Activated naive CD8-positive, alpha-beta T cell treated with anti-CD3 and anti-CD28 coated beads, Interleukin-2, amount 50 U/mL, for 24 hours (primary cell): ENCODE measurements around the gene RPS6KA1.

ENCODE experiments used
- ATAC-seq: fragments of 150-1000 bp; cut with Tn5 transposase; one replicate; pipeline ENCODE4 v1.10.0; 2021
- DNase-seq: peaks from one replicate; pipeline ENCODE4 v3.0.0; 2021
- H3K27ac Mint-ChIP-seq: one replicate; pipeline ENCODE4 v1.8.0; 2021; ENCODE audit warnings: mild to moderate bottlenecking, mixed read lengths
- H3K27me3 Mint-ChIP-seq: one replicate; pipeline ENCODE4 v1.8.0; 2021; ENCODE audit warnings: mixed read lengths
- H3K36me3 Mint-ChIP-seq: one replicate; pipeline ENCODE4 v1.8.0; 2021; ENCODE audit warnings: low read depth, mixed read lengths
- H3K4me1 Mint-ChIP-seq: one replicate; pipeline ENCODE4 v1.8.0; 2021; ENCODE audit warnings: mixed read lengths
- H3K4me3 Mint-ChIP-seq: one replicate; pipeline ENCODE4 v1.8.0; 2021; ENCODE audit warnings: mild to moderate bottlenecking, moderate library complexity, mixed read lengths
- H3K9me3 Mint-ChIP-seq: one replicate; pipeline ENCODE4 v1.8.0; 2021; ENCODE audit warnings: mixed read lengths

Gene RPS6KA1

GRCh38 chr1:26614655-26615411 lies 85.3 kb downstream of the RPS6KA1 start:
- Mint-ChIP-seq H3K36me3 (no peaks in the 10 kb centered on the region), H3K27me3 (no peaks in the 10 kb centered on the region), H3K4me3 (no peak overlapping the region), H3K27ac (no peak overlapping the region), H3K4me1 (peaks cover 19% of the 10 kb centered on the region), H3K9me3 (no peaks in the 10 kb centered on the region)
- no peak for DNase-seq
- ATAC-seq: no peak

GRCh38 chr1:26616881-26617280 lies 87.3 kb downstream of the RPS6KA1 start:
- Mint-ChIP-seq H3K9me3 (no peaks in the 10 kb centered on the region), H3K27ac (no peak overlapping the region), H3K27me3 (no peaks in the 10 kb centered on the region), H3K4me3 (no peak overlapping the region), H3K4me1 (peaks cover 34% of the 10 kb centered on the region), H3K36me3 (no peaks in the 10 kb centered on the region)
- DNase-seq (no peak), ATAC-seq (no peak)

GRCh38 chr1:26618561-26618960 lies 89.0 kb downstream of the RPS6KA1 start:
- ATAC-seq: no peak
- Mint-ChIP-seq H3K27me3 (no peaks in the 10 kb centered on the region), H3K9me3 (no peaks in the 10 kb centered on the region), H3K4me1 (peaks cover 35% of the 10 kb centered on the region), H3K27ac (no peak overlapping the region), H3K36me3 (no peaks in the 10 kb centered on the region), H3K4me3 (no peak overlapping the region)
- no peak for DNase-seq
